ENCODE results near the gene NID2.

GRCh38 chr14:52071675-52072074, 2.8 kb upstream of the NID2 start:
- TF ChIP-seq CTCF (IDR thresholded peaks at IDR 0.05) (no peak), POLR2A (IDR thresholded peaks at IDR 0.05) (no peak)

All from lower leg skin (tissue), 3 donors.